GM10266 (cell line): ENCODE measurements around the gene ZNF618.

Experiments
- DNase-seq: peaks from one replicate; pipeline ENCODE4 v3.0.0; 2012; ENCODE audit errors: extremely low spot score
- TF ChIP-seq, protein P1 (sequence below): IDR thresholded peaks from 2 replicates; pipeline ENCODE4 v1.5.1; 2012; ENCODE audit warnings: mild to moderate bottlenecking, low read depth; ENCODE audit not compliant: control insufficient read depth, insufficient read depth; ENCODE audit errors: missing control alignments

The ZNF618 gene

GRCh38 chr9:114072184-114073140, 196.4 kb downstream of the ZNF618 start:
- no peak for DNase-seq
- TF ChIP-seq, protein P1, sequence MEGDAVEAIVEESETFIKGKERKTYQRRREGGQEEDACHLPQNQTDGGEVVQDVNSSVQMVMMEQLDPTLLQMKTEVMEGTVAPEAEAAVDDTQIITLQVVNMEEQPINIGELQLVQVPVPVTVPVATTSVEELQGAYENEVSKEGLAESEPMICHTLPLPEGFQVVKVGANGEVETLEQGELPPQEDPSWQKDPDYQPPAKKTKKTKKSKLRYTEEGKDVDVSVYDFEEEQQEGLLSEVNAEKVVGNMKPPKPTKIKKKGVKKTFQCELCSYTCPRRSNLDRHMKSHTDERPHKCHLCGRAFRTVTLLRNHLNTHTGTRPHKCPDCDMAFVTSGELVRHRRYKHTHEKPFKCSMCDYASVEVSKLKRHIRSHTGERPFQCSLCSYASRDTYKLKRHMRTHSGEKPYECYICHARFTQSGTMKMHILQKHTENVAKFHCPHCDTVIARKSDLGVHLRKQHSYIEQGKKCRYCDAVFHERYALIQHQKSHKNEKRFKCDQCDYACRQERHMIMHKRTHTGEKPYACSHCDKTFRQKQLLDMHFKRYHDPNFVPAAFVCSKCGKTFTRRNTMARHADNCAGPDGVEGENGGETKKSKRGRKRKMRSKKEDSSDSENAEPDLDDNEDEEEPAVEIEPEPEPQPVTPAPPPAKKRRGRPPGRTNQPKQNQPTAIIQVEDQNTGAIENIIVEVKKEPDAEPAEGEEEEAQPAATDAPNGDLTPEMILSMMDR: no peak

DNA sequence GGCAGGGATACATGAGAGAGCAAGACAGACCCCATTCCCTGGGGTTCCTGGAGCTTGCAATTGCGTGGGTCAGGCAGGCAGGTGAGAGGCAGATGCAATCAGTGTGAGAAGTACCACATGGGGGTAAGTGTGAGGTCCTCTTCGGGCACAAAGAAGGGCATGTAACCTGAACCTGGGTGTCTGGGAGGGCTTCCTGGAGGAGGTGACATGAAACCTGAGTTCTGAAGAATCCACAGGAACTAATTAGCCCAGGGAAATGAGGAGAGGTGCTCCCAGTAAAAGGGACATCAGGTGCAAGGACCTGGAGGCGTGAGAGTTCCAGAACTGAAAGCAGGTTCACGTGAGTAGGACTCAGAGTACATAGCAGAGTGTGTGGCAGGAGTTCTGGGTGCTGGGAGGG, 199.5 kb downstream of the ZNF618 start:
- DNase-seq: no peak
- TF ChIP-seq, protein P1: no peak

- DNase-seq: no peak
- TF ChIP-seq, protein P1: no peak
These were observed 200.4 kb downstream of the ZNF618 start for GRCh38 chr9:114076237-114077161.

DNA sequence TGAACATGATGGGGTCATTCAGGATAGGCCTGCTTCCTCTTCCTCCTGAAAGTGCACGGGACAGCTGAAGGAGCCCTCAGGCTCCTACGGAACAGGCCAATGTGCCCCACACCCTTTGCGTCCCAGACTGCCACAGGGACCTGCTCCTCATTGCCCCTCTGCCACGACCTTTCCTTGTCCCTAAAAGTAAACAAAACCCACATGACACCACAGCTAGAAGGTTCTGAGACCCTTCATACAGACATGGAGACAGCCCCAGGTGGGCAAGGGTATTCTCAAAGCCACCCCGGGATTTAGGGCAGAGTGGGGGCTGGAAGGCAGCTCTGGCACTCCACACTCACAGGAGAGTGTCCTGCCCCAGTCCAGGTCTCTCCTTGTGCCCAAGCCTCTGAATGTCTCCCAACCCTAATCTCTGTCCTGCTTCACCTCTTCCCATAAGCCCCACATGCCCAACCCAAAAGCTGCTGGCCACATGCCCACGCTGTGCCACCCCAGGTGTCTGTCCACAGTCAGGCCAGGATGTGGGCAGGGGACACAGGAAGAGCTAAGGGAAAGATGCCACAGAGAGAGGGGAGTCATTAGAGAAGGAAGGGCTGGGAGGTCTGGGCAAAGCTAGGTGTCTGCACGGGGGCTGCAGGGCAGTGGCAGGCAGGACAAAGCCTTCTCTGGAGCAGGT, 201.2 kb downstream of the ZNF618 start:
- TF ChIP-seq, protein P1: no peak
- no peak for DNase-seq

DNA sequence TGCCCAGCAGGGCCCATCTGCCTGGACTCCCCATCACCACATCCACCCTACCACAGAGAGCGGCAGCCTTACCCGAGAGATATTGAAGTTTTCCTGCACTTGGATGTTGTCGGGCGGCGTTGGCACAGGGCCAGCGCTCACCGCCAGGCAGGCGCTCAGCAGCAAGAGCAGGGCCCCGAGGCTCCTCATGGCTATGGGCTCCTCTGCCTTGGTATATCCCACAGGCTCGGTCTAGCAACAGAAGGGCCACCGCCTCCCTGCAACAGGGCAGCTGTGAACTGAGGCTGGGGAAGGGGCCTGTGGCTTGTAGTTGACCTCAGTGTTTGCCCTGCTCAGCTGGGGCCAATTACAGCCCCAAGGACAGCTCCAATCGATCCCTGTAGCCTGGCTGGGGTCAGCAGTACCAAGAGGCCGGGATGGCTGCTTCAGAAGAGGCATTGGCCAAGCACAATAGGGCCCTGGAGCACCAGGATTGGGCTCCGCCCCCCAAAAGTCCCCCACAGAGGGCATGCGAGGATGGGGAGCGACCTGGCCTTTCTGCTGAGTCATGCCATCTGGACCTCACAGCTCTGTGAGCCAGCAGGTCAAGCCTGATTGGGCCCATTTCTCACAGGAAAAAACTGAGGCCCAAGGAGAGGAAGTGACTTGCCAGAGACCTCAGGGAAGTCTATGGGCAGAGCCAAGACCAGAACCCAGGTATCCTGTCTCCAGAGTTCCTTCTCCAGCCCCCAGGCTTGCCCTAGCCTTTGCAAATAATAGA, 202.1 kb downstream of the ZNF618 start, which contains the start of gene AMBP:
Gene AMBP, minus strand, starts transcription at position 280 of the 760 bp plus-strand sequence. Its CDS starts 91 bp downstream, at position 189.
- no peak for DNase-seq
- TF ChIP-seq, protein P1: no peak

DNA sequence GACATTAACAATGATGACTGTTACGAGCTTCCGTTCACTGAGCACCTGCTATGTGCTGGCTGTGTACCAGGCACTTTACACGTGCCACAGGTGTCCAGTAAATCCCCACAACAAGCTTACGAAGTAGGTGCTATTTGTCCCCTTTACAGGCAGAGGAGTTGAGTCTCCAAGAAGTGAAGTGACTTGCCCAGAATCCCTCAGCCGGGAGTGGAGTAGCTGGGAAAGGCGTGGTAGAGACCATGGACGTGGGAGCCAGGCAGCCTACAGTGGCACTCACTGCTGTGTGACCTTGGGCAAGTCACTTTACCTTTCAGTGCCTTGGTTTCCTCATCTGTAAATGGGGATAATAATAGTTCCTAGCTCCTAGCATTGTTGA, 202.7 kb downstream of the ZNF618 start:
- DNase-seq: no peak
- TF ChIP-seq, protein P1: no peak
